Activated CD4-positive, alpha-beta T cell treated with anti-CD3 and anti-CD28 coated beads, Interleukin-2, amount 50 U/mL, for 48 hours (primary cell): ENCODE measurements around the gene PELI2.

Experiments used
- DNase-seq, 2 experiments: peaks; one replicate each; pipeline ENCODE4 v3.0.0-alpha.2; 2020

Gene PELI2

GRCh38 chr14:56208520-56208919 lies 90.3 kb downstream of the PELI2 start:
- no peak for DNase-seq

DNA sequence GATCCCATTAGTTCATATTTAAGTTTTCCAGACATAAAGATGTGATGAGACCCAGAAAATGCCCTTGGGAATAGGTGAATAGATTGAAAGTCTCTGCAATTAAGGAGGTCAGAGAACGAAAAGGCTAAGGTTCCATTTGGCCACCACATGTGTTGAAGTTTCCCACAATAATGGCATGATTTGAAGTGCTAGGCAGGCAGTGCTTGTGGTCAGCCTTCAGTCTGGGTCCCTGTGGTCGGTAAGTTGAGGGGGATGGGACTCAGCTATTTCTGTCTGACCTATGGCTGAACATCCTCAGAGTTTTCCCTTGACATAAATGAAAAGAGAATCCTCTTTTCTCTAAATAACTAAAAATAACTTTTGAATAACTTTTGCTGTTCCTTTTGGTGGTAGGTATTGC lies 92.4 kb downstream of the PELI2 start:
- DNase-seq: no peak

- no peak for DNase-seq
These were observed 92.9 kb downstream of the PELI2 start for GRCh38 chr14:56211084-56211483.

DNA sequence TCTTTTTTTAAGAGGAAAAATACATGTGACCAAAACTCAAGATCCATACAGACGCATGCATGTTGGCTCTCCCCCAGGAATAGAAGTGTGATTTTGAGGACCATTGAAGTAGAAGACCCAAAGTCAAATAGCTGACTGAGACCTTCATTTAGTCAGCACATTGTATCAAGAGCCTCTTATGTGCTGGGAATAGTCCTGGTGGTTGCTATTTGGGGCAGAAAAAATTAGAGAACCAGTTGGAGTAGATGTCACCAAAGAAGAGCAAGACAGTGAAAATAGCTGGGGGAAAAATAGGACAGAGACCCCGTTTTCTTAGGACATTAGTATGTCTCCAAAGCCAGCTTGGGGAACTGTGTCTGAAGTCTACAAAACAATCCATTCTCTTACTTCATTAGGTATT lies 93.6 kb downstream of the PELI2 start:
- no peak for DNase-seq

- no peak for DNase-seq
These were observed 94.3 kb downstream of the PELI2 start for GRCh38 chr14:56212521-56212920.

DNA sequence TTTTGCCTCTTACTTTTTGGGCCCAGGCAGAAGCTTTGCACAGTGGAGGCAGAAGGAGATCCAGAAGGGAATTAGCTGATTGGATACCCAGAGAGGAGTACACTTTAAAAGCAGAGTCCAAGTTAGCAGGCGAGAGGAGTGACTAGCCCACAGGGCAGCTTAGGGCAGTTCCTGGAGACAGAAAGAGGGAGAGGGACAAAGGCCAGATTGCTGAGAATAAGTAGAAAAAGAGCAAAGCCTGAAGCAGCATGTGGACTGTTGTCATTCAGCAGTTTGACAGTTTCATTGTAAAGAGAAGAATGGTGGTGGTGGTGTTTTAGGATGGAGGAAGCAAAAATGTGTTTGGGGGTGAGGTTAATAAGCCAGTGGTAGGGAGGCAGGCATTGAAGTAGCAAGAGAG lies 95.1 kb downstream of the PELI2 start:
- no peak for DNase-seq

DNA sequence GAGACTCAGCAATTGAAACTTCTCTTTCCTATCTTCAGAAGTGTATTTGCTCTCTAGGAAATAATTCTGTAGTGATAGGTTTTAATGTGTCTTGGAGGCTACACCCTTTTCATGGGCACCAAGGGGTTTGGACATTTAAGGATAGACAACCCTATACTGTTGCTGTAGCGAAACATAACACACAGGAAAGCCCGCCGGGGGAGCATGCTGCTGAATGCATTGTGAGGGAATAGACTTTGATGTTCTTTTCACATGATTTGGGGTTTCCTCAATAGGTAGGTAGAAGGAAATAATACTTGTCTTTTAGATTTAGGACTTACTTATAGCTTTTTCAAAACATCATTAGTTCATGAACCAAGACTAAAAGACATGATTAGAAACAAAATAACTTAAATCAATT lies 97.0 kb downstream of the PELI2 start:
- no peak for DNase-seq

GRCh38 chr14:56216626-56217379 lies 98.6 kb downstream of the PELI2 start:
- no peak for DNase-seq

GRCh38 chr14:56217380-56218045 lies 99.3 kb downstream of the PELI2 start:
- no peak for DNase-seq

GRCh38 chr14:56219666-56220413 lies 101.6 kb downstream of the PELI2 start:
- DNase-seq: no peak

- no peak for DNase-seq
These were observed 103.3 kb downstream of the PELI2 start for GRCh38 chr14:56221382-56222128.

GRCh38 chr14:56224229-56224628 lies 106.0 kb downstream of the PELI2 start:
- no peak for DNase-seq

DNA sequence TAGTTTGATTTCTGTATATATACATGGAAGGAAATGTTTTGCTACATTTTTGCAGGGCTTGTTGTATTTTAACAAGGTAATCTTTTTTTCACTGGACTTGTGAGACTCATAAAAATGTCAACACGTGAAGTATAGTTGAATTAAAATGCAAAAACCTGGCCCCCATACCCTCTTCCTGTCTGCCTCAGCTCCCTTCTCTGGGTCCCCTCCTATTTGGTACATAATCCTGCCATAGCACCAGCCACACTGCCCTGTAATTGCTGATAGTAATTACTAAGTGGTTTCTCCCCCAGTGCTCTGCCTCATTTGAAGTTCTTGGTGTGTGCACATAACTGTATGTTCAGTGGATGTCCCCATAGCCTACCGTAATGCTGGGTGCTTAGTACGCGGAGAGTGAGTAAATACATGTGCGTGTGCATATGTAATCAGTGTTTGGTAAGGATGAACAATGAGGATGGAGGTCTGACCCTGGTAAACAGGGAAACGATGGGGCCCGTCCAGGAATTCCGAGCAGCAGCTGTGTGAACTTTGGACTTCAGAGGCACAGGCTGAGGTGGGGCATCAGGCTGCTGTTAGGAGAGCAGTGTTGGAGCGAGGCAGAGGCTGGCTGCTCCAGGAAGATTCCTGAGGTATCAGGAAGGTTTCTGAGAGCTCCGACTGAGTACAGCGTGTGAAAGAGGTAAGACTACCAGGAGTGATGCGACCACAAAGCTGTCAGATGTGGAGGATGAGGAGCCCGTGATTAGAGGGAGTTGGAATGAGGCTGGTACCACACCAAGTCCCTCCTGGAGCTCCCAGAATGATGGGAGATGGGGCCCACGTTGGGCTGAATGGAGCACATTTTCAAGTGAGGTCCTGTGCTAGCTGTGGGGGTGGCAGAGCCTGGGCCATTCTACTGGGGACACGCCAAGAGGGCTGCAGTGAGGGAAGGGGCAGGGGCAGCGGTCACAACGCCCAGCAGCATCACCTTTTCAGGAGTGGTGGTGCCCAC lies 106.8 kb downstream of the PELI2 start:
- DNase-seq: no peak

GRCh38 chr14:56235388-56235787 lies 117.2 kb downstream of the PELI2 start:
- no peak for DNase-seq

DNA sequence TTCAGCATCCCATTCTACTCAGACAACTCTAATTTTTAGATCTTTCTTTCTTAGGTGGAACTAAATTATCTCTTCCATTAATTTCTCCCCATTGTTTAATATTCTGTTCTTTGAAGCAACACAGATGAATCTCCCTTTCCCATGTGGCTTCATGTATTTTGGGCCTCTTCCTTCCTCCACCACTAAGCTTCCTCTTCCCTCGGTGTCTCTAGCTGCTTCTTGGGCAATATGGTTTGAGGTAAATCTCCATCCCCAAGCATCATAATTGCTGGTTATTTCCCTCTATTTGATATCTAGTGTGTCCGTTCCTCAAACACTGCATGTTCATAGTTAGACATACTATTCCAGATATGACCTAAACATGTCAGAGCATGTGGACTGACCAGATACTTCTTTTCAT lies 119.2 kb downstream of the PELI2 start:
- no peak for DNase-seq

GRCh38 chr14:56241461-56241860 lies 123.2 kb downstream of the PELI2 start:
- no peak for DNase-seq

DNA sequence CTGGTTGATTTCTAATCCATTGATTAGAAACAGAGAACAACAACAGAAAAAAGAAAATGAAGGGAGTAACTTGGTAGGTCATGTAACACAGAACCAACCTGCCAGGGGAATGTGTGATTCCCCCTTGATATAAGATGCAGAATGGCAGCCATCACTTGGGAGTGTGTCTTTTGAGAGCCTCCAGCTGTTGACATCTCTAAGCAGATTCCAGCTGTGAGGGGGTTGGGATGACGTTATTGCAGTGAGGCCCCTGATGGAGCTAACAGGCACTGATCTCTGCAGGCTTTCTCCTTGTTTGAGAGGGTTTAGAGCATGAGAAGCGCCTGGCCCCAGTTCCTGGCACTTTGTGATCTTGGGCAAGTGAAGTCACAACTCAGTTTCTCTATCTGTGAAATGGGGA lies 124.9 kb downstream of the PELI2 start:
- DNase-seq: no peak

GRCh38 chr14:56244138-56244789 lies 126.1 kb downstream of the PELI2 start:
- no peak for DNase-seq

DNA sequence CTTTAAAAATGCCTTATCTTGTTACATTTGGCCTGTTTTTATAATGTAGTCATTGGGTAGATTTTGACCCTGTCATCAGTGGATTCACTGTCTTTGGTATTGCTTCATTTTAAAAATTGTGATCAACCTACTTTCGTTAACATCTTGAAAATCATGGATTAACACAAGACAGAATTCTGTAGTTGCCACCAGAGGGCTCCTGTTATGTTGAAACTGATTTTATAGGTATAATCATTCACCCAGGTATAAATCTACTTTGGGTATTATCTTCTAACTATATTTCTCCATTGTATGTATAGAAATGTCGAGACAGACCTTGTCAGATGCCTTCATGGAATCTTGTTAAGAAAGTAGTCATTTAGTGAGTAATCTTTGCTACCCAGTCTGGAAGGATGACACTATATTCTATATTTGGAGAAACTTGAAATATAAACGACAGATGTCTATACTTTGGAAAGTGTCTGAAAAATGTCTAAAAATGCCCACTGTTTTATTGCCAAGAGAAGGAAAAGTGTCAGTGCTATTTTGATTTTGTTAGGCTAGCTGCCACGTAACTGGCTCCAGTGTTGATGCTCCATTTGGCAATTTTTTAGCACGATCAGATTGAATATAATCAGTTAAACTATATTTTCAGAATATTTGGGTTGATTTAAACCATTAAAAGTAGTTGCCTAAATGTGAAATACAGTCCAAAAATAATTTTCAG lies 129.4 kb downstream of the PELI2 start:
- DNase-seq: no peak

DNA sequence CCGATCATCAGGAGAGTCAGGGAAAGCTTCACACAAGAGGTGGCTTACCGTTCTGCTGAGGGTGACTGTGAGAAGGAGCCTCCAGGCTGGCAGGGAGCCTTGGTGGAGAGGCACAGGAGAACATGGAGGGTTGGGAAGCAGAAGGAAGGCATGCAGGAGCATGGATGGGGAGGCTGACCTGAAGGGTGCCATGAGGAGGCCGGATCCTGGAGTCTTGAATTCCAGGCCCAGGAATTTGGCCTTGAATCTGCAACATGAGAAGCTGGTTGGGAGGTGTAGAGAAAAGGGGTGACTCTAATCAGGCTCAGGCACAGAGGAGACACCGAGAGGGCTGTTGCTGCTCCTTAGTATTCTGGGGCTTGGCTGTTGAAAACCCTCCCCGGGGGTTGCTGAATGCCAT lies 130.2 kb downstream of the PELI2 start:
- no peak for DNase-seq

DNA sequence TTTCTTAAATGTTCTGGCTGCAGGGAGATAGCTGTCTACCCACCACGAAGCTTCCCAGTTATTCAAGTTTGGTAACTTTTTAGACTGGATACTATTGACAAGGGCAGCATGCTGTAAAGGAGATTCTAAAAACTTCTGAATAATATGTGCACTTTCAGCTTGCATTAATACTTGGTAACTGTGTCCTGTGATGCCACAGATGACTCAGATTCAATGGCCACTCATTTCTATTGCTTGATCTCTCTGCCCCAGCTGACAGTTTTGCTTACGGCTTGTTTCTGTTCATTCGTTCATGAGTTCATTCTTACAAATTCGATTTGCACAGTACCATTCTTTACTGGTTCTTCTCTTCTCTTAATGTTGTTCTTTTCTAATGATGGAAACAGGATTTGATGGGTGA lies 142.8 kb downstream of the PELI2 start:
- DNase-seq: no peak
